Muscle of back (tissue), 13 donors: ENCODE results near the gene LRRN4. TPM values are rescaled to one million over a fixed set of nuclear protein-coding genes. Genes with fewer than 3 reads are reported as not detected.

Experiments
- DNase-seq, 3 donors: peaks; one replicate each; pipeline versions ENCODE4 v3.0.0 to v3.0.0-alpha.2; 2013
- long read RNA-seq, 9 donors: transcript quantifications; one replicate each; lab custom pipeline, GENCODE V29; 2026
- polyA plus RNA-seq, 10 donors: library from polyadenylated mRNA; unstranded; fragments of 120-200 nt; gene quantifications; one replicate each; pipeline ENCODE4 v1.2.1, GENCODE V29; 2013; ENCODE audit not compliant: insufficient read length in 10 of 10

The LRRN4 gene
- polyA plus RNA-seq = under 1 TPM; 0.11 to 0.36 (median 0.23) TPM
- long read RNA-seq, donor 1 = 0 reads
- long read RNA-seq, donor 2 = 0 reads
- long read RNA-seq, donor 3 = 0 reads
- long read RNA-seq, donor 4 = 0 reads
- long read RNA-seq, donor 5 = 0 reads
- long read RNA-seq, donor 6 = 0 reads
- long read RNA-seq, donor 7 = 0 reads
- long read RNA-seq, donor 8 = 0 reads
- long read RNA-seq, donor 9 = 0 reads

GRCh38 chr20:6053776-6054688, at the start of gene LRRN4:
Gene LRRN4 (minus strand): TSS chr20:6054060. CDS start chr20:6052799, 1,261 bp downstream.
- DNase-seq = peak in 2 of 3 donors; percentile 23 to 24

GRCh38 chr20:6103301-6103700, 49.4 kb upstream of the LRRN4 start:
- DNase-seq = no peak

- DNase-seq = no peak
Measured at GRCh38 chr20:6101346-6101745, 47.5 kb upstream of the LRRN4 start.

GRCh38 chr20:6100246-6100645, 46.4 kb upstream of the LRRN4 start:
- no peak for DNase-seq

- DNase-seq = no peak
Measured at GRCh38 chr20:6099819-6100218, 46.0 kb upstream of the LRRN4 start.

- no peak for DNase-seq
Measured at GRCh38 chr20:6095409-6095808, 41.5 kb upstream of the LRRN4 start.

- no peak for DNase-seq
Measured at GRCh38 chr20:6094565-6094964, 40.7 kb upstream of the LRRN4 start.

- DNase-seq = no peak
Measured at GRCh38 chr20:6094063-6094462, 40.2 kb upstream of the LRRN4 start.

GRCh38 chr20:6091661-6092060, 37.8 kb upstream of the LRRN4 start:
- no peak for DNase-seq

- DNase-seq = no peak
Measured at GRCh38 chr20:6086868-6087267, 33.0 kb upstream of the LRRN4 start.

GRCh38 chr20:6083926-6084325, 30.1 kb upstream of the LRRN4 start:
- no peak for DNase-seq

GRCh38 chr20:6081236-6081635, 27.4 kb upstream of the LRRN4 start:
- no peak for DNase-seq

GRCh38 chr20:6079016-6079415, 25.2 kb upstream of the LRRN4 start:
- peak in 2 of 3 donors; percentile 54 to 68 for DNase-seq

GRCh38 chr20:6075428-6076219, 21.8 kb upstream of the LRRN4 start:
- peak; percentile 71 to 79 (median 79) for DNase-seq

GRCh38 chr20:6074784-6075183, 20.9 kb upstream of the LRRN4 start:
- no peak for DNase-seq

- DNase-seq = no peak
Measured at GRCh38 chr20:6074145-6074561, 20.3 kb upstream of the LRRN4 start.

- no peak for DNase-seq
Measured at GRCh38 chr20:6070829-6071695, 17.2 kb upstream of the LRRN4 start.

GRCh38 chr20:6069669-6070068, 15.8 kb upstream of the LRRN4 start:
- DNase-seq = no peak

GRCh38 chr20:6067763-6068318, 14.0 kb upstream of the LRRN4 start:
- DNase-seq = no peak

GRCh38 chr20:6066582-6066981, 12.7 kb upstream of the LRRN4 start:
- no peak for DNase-seq

GRCh38 chr20:6061544-6061943, 7.7 kb upstream of the LRRN4 start:
- DNase-seq = no peak
